ENCODE data around the gene PHLDA2.

The PHLDA2 gene

GRCh38 chr11:2915473-2915872 lies 13.7 kb downstream of the PHLDA2 start:
- H3K4me3 ChIP-seq (ENCODE audit: control insufficient read depth in 1 of 7, extremely low read depth in 1 of 7, insufficient read depth in 4 of 7, low read depth in 2 of 7, low read length in 6 of 7): no peak overlapping the region
- no peaks in the 10 kb centered on the region for H3K9me3 ChIP-seq (ENCODE audit: control extremely low read depth in 1 of 5, control insufficient read depth in 4 of 5, insufficient read depth in 2 of 5, low read depth in 1 of 5, low read length in 4 of 5)
- H3K27ac ChIP-seq (ENCODE audit: insufficient read depth in 1 of 2, low read depth in 1 of 2, low read length in 2 of 2, poor library complexity in 1 of 2, severe bottlenecking in 2 of 2): no peak overlapping the region
- ChIA-PET CTCF (interaction anchor here (1.0 to 3.4 kb wide), 3 partner anchors 10 to 15 kb away, joined by 3 to 19 read pairs (median 3); a partner anchor contains a TSS), POLR2A (no interaction called here)
- no peaks in the 10 kb centered on the region for H3K36me3 ChIP-seq (ENCODE audit: control insufficient read depth in 4 of 4, insufficient read depth in 4 of 4, low read length in 3 of 4)
- no peaks in the 10 kb centered on the region for H3K27me3 ChIP-seq (replicated peaks in 2 of 5; ENCODE audit: control insufficient read depth in 4 of 5, insufficient read depth in 5 of 5, low read length in 4 of 5)
- peaks cover 0 to 39% (median 30%) of the 10 kb centered on the region in 4 experiments for H3K4me1 ChIP-seq (ENCODE audit: control extremely low read depth in 1 of 4, control insufficient read depth in 4 of 4, insufficient read depth in 4 of 4, low read length in 3 of 4)
- 75% methylated on average over 10 of the region's 11 CpGs for WGBS (ENCODE audit: insufficient coverage)
- DNase-seq: no peak

- Histone ChIP-seq H3K27ac (ENCODE audit: insufficient read depth in 1 of 2, low read depth in 1 of 2, low read length in 2 of 2, poor library complexity in 1 of 2, severe bottlenecking in 2 of 2) (no peak overlapping the region), H3K27me3 (replicated peaks in 2 of 5; ENCODE audit: control insufficient read depth in 4 of 5, insufficient read depth in 5 of 5, low read length in 4 of 5) (peaks cover 0 to 2% (median 0%) of the 10 kb centered on the region in 5 experiments), H3K4me1 (ENCODE audit: control extremely low read depth in 1 of 4, control insufficient read depth in 4 of 4, insufficient read depth in 4 of 4, low read length in 3 of 4) (peaks cover 0 to 39% (median 30%) of the 10 kb centered on the region in 4 experiments), H3K9me3 (ENCODE audit: control extremely low read depth in 1 of 5, control insufficient read depth in 4 of 5, insufficient read depth in 2 of 5, low read depth in 1 of 5, low read length in 4 of 5) (no peaks in the 10 kb centered on the region), H3K36me3 (ENCODE audit: control insufficient read depth in 4 of 4, insufficient read depth in 4 of 4, low read length in 3 of 4) (no peaks in the 10 kb centered on the region), H3K4me3 (ENCODE audit: control insufficient read depth in 1 of 7, extremely low read depth in 1 of 7, insufficient read depth in 4 of 7, low read depth in 2 of 7, low read length in 6 of 7) (peak overlapping the region in 1 of 7 experiments; percentile 33)
- ChIA-PET CTCF (interaction anchor here (1.0 to 3.4 kb wide), 3 partner anchors 11 to 16 kb away, joined by 3 to 19 read pairs (median 3); a partner anchor contains a TSS), POLR2A (no interaction called here)
- DNase-seq: peak in 2 of 3 donors; percentile 67 to 69
- WGBS (ENCODE audit: insufficient coverage): 51% methylated on average over 16 of the region's 18 CpGs
These were observed 14.6 kb downstream of the PHLDA2 start for GRCh38 chr11:2914455-2915195.

GRCh38 chr11:2913776-2914175 lies 15.4 kb downstream of the PHLDA2 start:
- H3K4me1 ChIP-seq (ENCODE audit: control extremely low read depth in 1 of 4, control insufficient read depth in 4 of 4, insufficient read depth in 4 of 4, low read length in 3 of 4): peaks cover 0 to 39% (median 31%) of the 10 kb centered on the region in 4 experiments
- peak in 2 of 3 donors; percentile 47 to 64 for DNase-seq
- no peak overlapping the region for H3K4me3 ChIP-seq (ENCODE audit: control insufficient read depth in 1 of 7, extremely low read depth in 1 of 7, insufficient read depth in 4 of 7, low read depth in 2 of 7, low read length in 6 of 7)
- no peaks in the 10 kb centered on the region for H3K36me3 ChIP-seq (ENCODE audit: control insufficient read depth in 4 of 4, insufficient read depth in 4 of 4, low read length in 3 of 4)
- no peak overlapping the region for H3K27ac ChIP-seq (ENCODE audit: insufficient read depth in 1 of 2, low read depth in 1 of 2, low read length in 2 of 2, poor library complexity in 1 of 2, severe bottlenecking in 2 of 2)
- WGBS (ENCODE audit: insufficient coverage): 66% methylated on average over 9 of the region's 9 CpGs
- ChIA-PET POLR2A (no interaction called here), CTCF (interaction anchor here (1.0 to 1.3 kb wide), 2 partner anchors 16 to 26 kb away, joined by 3 to 4 read pairs; no protein-coding TSS in a partner anchor)
- peaks cover 0 to 5% (median 0%) of the 10 kb centered on the region in 5 experiments for H3K27me3 ChIP-seq (replicated peaks in 2 of 5; ENCODE audit: control insufficient read depth in 4 of 5, insufficient read depth in 5 of 5, low read length in 4 of 5)
- H3K9me3 ChIP-seq (ENCODE audit: control extremely low read depth in 1 of 5, control insufficient read depth in 4 of 5, insufficient read depth in 2 of 5, low read depth in 1 of 5, low read length in 4 of 5): no peaks in the 10 kb centered on the region

- Histone ChIP-seq H3K4me1 (ENCODE audit: control extremely low read depth in 1 of 4, control insufficient read depth in 4 of 4, insufficient read depth in 4 of 4, low read length in 3 of 4) (peaks cover 0 to 39% (median 31%) of the 10 kb centered on the region in 4 experiments), H3K4me3 (ENCODE audit: control insufficient read depth in 1 of 7, extremely low read depth in 1 of 7, insufficient read depth in 4 of 7, low read depth in 2 of 7, low read length in 6 of 7) (no peak overlapping the region), H3K9me3 (ENCODE audit: control extremely low read depth in 1 of 5, control insufficient read depth in 4 of 5, insufficient read depth in 2 of 5, low read depth in 1 of 5, low read length in 4 of 5) (no peaks in the 10 kb centered on the region), H3K27ac (ENCODE audit: insufficient read depth in 1 of 2, low read depth in 1 of 2, low read length in 2 of 2, poor library complexity in 1 of 2, severe bottlenecking in 2 of 2) (no peak overlapping the region), H3K27me3 (replicated peaks in 2 of 5; ENCODE audit: control insufficient read depth in 4 of 5, insufficient read depth in 5 of 5, low read length in 4 of 5) (peaks cover 0 to 9% (median 0%) of the 10 kb centered on the region in 5 experiments), H3K36me3 (ENCODE audit: control insufficient read depth in 4 of 4, insufficient read depth in 4 of 4, low read length in 3 of 4) (no peaks in the 10 kb centered on the region)
- WGBS (ENCODE audit: insufficient coverage): 79% methylated on average over 12 of the region's 13 CpGs
- peak in 1 of 3 donors; percentile 29 for DNase-seq
- POLR2A ChIA-PET: no interaction called here
- CTCF ChIA-PET: interaction anchor here (0.6 to 1.3 kb wide), 5 partner anchors 16 to 25 kb away, joined by 3 to 4 read pairs (median 3); partner anchors contain the start of gene PHLDA2
These were observed 16.2 kb downstream of the PHLDA2 start for GRCh38 chr11:2913019-2913431.

- WGBS (ENCODE audit: insufficient coverage): no CpG with 5 or more reads among the region's 5 CpGs
- peak in 2 of 3 donors; percentile 70 to 76 for DNase-seq
- POLR2A ChIA-PET: no interaction called here
- CTCF ChIA-PET: interaction anchor here (1.0 to 1.3 kb wide), 3 partner anchors 18 to 22 kb away, joined by 3 to 4 read pairs (median 4); no protein-coding TSS in a partner anchor
- Histone ChIP-seq H3K9me3 (ENCODE audit: control extremely low read depth in 1 of 5, control insufficient read depth in 4 of 5, insufficient read depth in 2 of 5, low read depth in 1 of 5, low read length in 4 of 5) (no peaks in the 10 kb centered on the region), H3K36me3 (ENCODE audit: control insufficient read depth in 4 of 4, insufficient read depth in 4 of 4, low read length in 3 of 4) (no peaks in the 10 kb centered on the region), H3K4me1 (ENCODE audit: control extremely low read depth in 1 of 4, control insufficient read depth in 4 of 4, insufficient read depth in 4 of 4, low read length in 3 of 4) (peaks cover 0 to 39% (median 31%) of the 10 kb centered on the region in 4 experiments), H3K27ac (ENCODE audit: insufficient read depth in 1 of 2, low read depth in 1 of 2, low read length in 2 of 2, poor library complexity in 1 of 2, severe bottlenecking in 2 of 2) (no peak overlapping the region), H3K4me3 (ENCODE audit: control insufficient read depth in 1 of 7, extremely low read depth in 1 of 7, insufficient read depth in 4 of 7, low read depth in 2 of 7, low read length in 6 of 7) (no peak overlapping the region), H3K27me3 (replicated peaks in 2 of 5; ENCODE audit: control insufficient read depth in 4 of 5, insufficient read depth in 5 of 5, low read length in 4 of 5) (peaks cover 0 to 9% (median 0%) of the 10 kb centered on the region in 5 experiments)
These were observed 16.7 kb downstream of the PHLDA2 start for GRCh38 chr11:2912498-2912897.

GRCh38 chr11:2911785-2912391 lies 17.3 kb downstream of the PHLDA2 start:
- H3K27me3 ChIP-seq (replicated peaks in 2 of 5; ENCODE audit: control insufficient read depth in 4 of 5, insufficient read depth in 5 of 5, low read length in 4 of 5): peaks cover 0 to 9% (median 0%) of the 10 kb centered on the region in 5 experiments
- H3K4me3 ChIP-seq (ENCODE audit: control insufficient read depth in 1 of 7, extremely low read depth in 1 of 7, insufficient read depth in 4 of 7, low read depth in 2 of 7, low read length in 6 of 7): no peak overlapping the region
- no peak for DNase-seq
- no peaks in the 10 kb centered on the region for H3K9me3 ChIP-seq (ENCODE audit: control extremely low read depth in 1 of 5, control insufficient read depth in 4 of 5, insufficient read depth in 2 of 5, low read depth in 1 of 5, low read length in 4 of 5)
- WGBS (ENCODE audit: insufficient coverage): 91% methylated on average over 8 of the region's 12 CpGs
- H3K36me3 ChIP-seq (ENCODE audit: control insufficient read depth in 4 of 4, insufficient read depth in 4 of 4, low read length in 3 of 4): no peaks in the 10 kb centered on the region
- ChIA-PET CTCF (interaction anchor here (1.6 kb wide), 1 partner anchor 18 kb away, joined by 3 read pairs; no protein-coding TSS in a partner anchor), POLR2A (no interaction called here)
- H3K4me1 ChIP-seq (ENCODE audit: control extremely low read depth in 1 of 4, control insufficient read depth in 4 of 4, insufficient read depth in 4 of 4, low read length in 3 of 4): peaks cover 0 to 39% (median 31%) of the 10 kb centered on the region in 4 experiments
- no peak overlapping the region for H3K27ac ChIP-seq (ENCODE audit: insufficient read depth in 1 of 2, low read depth in 1 of 2, low read length in 2 of 2, poor library complexity in 1 of 2, severe bottlenecking in 2 of 2)
